Upper lobe of left lung (tissue), 4 donors: ENCODE results near the gene C1QTNF6.

Experiments
- EP300 ChIP-seq, 4 donors: sonication (generic); formaldehyde crosslinking; IDR thresholded peaks; one replicate each; pipeline ENCODE4 v1.5.1; 2017; ENCODE audit warnings: antibody characterized with exemption in 4 of 4, control low read depth in 2 of 4
- POLR2A ChIP-seq, 4 donors: fragments of 450-650 bp; IDR thresholded peaks; one replicate each; pipeline ENCODE4 v1.5.1; 2016 to 2017; ENCODE audit warnings: antibody characterized with exemption in 4 of 4, mild to moderate bottlenecking in 2 of 4
- POLR2AphosphoS5 ChIP-seq, 2 donors: sonication (generic); formaldehyde crosslinking; IDR thresholded peaks; one replicate each; pipeline ENCODE4 v1.5.1; 2017; ENCODE audit warnings: antibody characterized with exemption in 2 of 2
- TF ChIP-seq, protein P1 (sequence below), 6 experiments: fragments of 450-650 bp in 4 of 6; fragments of 200-600 bp in 2 of 6; sonication (generic) in 2 of 6; IDR thresholded peaks; one replicate each; pipeline ENCODE4 v1.5.1; 2016 to 2019; ENCODE audit warnings: antibody characterized with exemption in 6 of 6

DNA sequence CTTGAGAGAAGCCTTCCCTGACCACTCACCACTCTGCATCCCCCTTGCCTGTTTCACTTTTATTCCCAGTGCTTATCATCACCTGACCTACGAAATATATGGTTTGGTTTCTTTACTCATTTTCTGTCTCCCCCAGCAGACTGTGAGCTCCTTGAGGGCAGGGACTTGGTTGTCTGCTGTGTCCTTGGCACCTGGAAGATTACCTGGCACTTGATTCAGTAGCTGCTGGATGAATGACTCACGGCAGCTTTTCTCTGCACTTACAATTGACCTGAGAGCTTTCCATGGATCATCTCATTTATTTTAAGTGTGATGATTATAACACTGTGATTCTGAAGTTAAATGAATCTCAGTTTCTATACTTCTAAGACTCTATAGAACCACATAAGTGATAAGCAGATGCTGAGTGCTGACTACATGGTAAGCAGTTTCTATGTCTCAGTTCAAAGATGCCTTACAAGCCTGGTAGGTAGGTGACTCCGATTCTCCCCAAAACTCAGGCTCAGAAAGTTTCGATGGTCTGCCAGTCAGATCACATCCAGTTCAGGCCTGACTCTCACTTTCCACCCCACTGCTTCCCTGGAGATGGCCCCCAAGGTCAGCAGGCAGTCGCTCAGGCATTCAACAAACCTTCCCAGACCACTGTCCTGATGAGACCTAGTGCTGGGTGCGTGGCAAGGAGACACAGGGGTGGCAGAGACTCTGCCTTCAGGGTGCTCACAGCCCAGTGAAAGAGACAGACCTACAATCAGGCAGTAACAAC lies 50.0 kb downstream of the C1QTNF6 start:
- TF ChIP-seq, protein P1, sequence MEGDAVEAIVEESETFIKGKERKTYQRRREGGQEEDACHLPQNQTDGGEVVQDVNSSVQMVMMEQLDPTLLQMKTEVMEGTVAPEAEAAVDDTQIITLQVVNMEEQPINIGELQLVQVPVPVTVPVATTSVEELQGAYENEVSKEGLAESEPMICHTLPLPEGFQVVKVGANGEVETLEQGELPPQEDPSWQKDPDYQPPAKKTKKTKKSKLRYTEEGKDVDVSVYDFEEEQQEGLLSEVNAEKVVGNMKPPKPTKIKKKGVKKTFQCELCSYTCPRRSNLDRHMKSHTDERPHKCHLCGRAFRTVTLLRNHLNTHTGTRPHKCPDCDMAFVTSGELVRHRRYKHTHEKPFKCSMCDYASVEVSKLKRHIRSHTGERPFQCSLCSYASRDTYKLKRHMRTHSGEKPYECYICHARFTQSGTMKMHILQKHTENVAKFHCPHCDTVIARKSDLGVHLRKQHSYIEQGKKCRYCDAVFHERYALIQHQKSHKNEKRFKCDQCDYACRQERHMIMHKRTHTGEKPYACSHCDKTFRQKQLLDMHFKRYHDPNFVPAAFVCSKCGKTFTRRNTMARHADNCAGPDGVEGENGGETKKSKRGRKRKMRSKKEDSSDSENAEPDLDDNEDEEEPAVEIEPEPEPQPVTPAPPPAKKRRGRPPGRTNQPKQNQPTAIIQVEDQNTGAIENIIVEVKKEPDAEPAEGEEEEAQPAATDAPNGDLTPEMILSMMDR (IDR thresholded peaks at IDR 0.05), result no peak
- TF ChIP-seq POLR2A (IDR thresholded peaks at IDR 0.05), result no peak
- no peak for TF ChIP-seq EP300 (IDR thresholded peaks at IDR 0.05)
- no peak for TF ChIP-seq POLR2AphosphoS5 (IDR thresholded peaks at IDR 0.05)
